GM18499 (cell line): ENCODE measurements around the gene GSKIP.
"Not testable (repeated sequence)": the region's sequence is repeated elsewhere in the genome, so short reads cannot be mapped to it uniquely, and the experiment has no call there.

Experiments used
- ATAC-seq: cut with Tn5 transposase; IDR thresholded peaks from one replicate; pipeline ENCODE4 v1.9.1; 2021; ENCODE audit warnings: moderate number of reproducible peaks; ENCODE audit not compliant: insufficient read depth, unreplicated experiment

GSKIP gene

GRCh38 chr14:96362965-96363750 is at the start of gene GSKIP, which contains the start of gene ATG2B:
Gene GSKIP (plus strand): TSS chr14:96363526. CDS start chr14:96382248, 18,722 bp downstream.
Gene ATG2B (minus strand): TSS chr14:96363341. CDS start chr14:96362976, 365 bp downstream.
- ATAC-seq: peak; percentile 36

GRCh38 chr14:96316087-96316486 is 47.2 kb upstream of the GSKIP start:
- ATAC-seq: no peak

GRCh38 chr14:96318836-96319235 is 44.5 kb upstream of the GSKIP start:
- ATAC-seq: no peak

- ATAC-seq: no peak
These were observed 42.7 kb upstream of the GSKIP start for GRCh38 chr14:96320605-96321004.

GRCh38 chr14:96324219-96324618 is 39.1 kb upstream of the GSKIP start:
- ATAC-seq: no peak

- no peak for ATAC-seq
These were observed 24.8 kb upstream of the GSKIP start for GRCh38 chr14:96338551-96338950.

GRCh38 chr14:96341323-96341722 is 22.0 kb upstream of the GSKIP start:
- ATAC-seq: no peak

- no peak for ATAC-seq
These were observed 17.7 kb upstream of the GSKIP start for GRCh38 chr14:96345669-96346068.

- not testable (repeated sequence) for ATAC-seq
These were observed 15.4 kb upstream of the GSKIP start for GRCh38 chr14:96347957-96348356.

GRCh38 chr14:96349286-96350075 is 13.8 kb upstream of the GSKIP start:
- ATAC-seq: no peak

GRCh38 chr14:96351986-96352385 is 11.3 kb upstream of the GSKIP start:
- no peak for ATAC-seq

- no peak for ATAC-seq
These were observed 10.6 kb upstream of the GSKIP start for GRCh38 chr14:96352708-96353107.

- no peak for ATAC-seq
These were observed 9.1 kb upstream of the GSKIP start for GRCh38 chr14:96354246-96354645.

GRCh38 chr14:96357216-96357615 is 6.1 kb upstream of the GSKIP start:
- ATAC-seq: no peak

- no peak for ATAC-seq
These were observed 3.4 kb upstream of the GSKIP start for GRCh38 chr14:96359959-96360358.

- ATAC-seq: peak; percentile 30
These were observed 1.0 kb upstream of the GSKIP start for GRCh38 chr14:96362071-96362964.

GRCh38 chr14:96363751-96364336 is 518 bp downstream of the GSKIP start:
- peak; percentile 8 for ATAC-seq

GRCh38 chr14:96364962-96365361 is 1.6 kb downstream of the GSKIP start:
- ATAC-seq: no peak

- ATAC-seq: no peak
These were observed 5.2 kb downstream of the GSKIP start for GRCh38 chr14:96368534-96368933.

GRCh38 chr14:96370528-96370927 is 7.2 kb downstream of the GSKIP start:
- ATAC-seq: no peak
